OCI-M2 (cell line): ENCODE measurements around the gene SH2D7.

Experiments used
- DNase-seq: peaks from one replicate; lab custom pipeline; 2025; ENCODE audit not compliant: unreplicated experiment; lab: John Stamatoyannopoulos, UW

Gene SH2D7

GRCh38 chr15:78103406-78104118 is 11.2 kb downstream of the SH2D7 start:
- no peak for DNase-seq

GRCh38 chr15:78104119-78104479 is 11.7 kb downstream of the SH2D7 start:
- DNase-seq = no peak

GRCh38 chr15:78104566-78105475 is 12.5 kb downstream of the SH2D7 start:
- DNase-seq = no peak

GRCh38 chr15:78105476-78106241 is 13.3 kb downstream of the SH2D7 start:
- DNase-seq = no peak

GRCh38 chr15:78107471-78107870 is 15.1 kb downstream of the SH2D7 start:
- no peak for DNase-seq

- no peak for DNase-seq
Measured at GRCh38 chr15:78108300-78109084, 16.1 kb downstream of the SH2D7 start.

GRCh38 chr15:78109156-78109555 is 16.8 kb downstream of the SH2D7 start:
- no peak for DNase-seq

- DNase-seq = no peak
Measured at GRCh38 chr15:78110096-78110495, 17.7 kb downstream of the SH2D7 start.

- no peak for DNase-seq
Measured at GRCh38 chr15:78110916-78111475, 18.6 kb downstream of the SH2D7 start.

- no peak for DNase-seq
Measured at GRCh38 chr15:78111788-78112187, 19.4 kb downstream of the SH2D7 start.

- DNase-seq = no peak
Measured at GRCh38 chr15:78112551-78112950, 20.2 kb downstream of the SH2D7 start.

GRCh38 chr15:78120523-78120922 is 28.2 kb downstream of the SH2D7 start:
- no peak for DNase-seq

GRCh38 chr15:78125267-78125666 is 32.9 kb downstream of the SH2D7 start:
- DNase-seq = no peak

GRCh38 chr15:78127882-78128281 is 35.5 kb downstream of the SH2D7 start:
- DNase-seq = no peak

GRCh38 chr15:78129077-78129750 is 36.9 kb downstream of the SH2D7 start:
- no peak for DNase-seq

GRCh38 chr15:78129751-78130287 is 37.5 kb downstream of the SH2D7 start:
- DNase-seq = no peak

- DNase-seq = no peak
Measured at GRCh38 chr15:78130466-78131294, 38.3 kb downstream of the SH2D7 start.

- no peak for DNase-seq
Measured at GRCh38 chr15:78131295-78132061, 39.1 kb downstream of the SH2D7 start, which contains the start of gene CIB2. TSS of gene CIB2 (minus strand) at chr15:78131445. CDS start at chr15:78131215, 230 bp downstream.
